Activated T-cell treated with anti-CD3 and anti-CD28 coated beads for 4 hours (primary cell): ENCODE results near the gene KIAA0753.
"Not testable (repeated sequence)": the region's sequence is repeated elsewhere in the genome, so short reads cannot be mapped to it uniquely, and the experiment has no call there.

Source experiments
- DNase-seq: peaks from one replicate; pipeline ENCODE4 v3.0.0-alpha.2; 2020

KIAA0753 gene

GRCh38 chr17:6668219-6668618, 27.7 kb upstream of the KIAA0753 start:
- DNase-seq, result no peak

DNA sequence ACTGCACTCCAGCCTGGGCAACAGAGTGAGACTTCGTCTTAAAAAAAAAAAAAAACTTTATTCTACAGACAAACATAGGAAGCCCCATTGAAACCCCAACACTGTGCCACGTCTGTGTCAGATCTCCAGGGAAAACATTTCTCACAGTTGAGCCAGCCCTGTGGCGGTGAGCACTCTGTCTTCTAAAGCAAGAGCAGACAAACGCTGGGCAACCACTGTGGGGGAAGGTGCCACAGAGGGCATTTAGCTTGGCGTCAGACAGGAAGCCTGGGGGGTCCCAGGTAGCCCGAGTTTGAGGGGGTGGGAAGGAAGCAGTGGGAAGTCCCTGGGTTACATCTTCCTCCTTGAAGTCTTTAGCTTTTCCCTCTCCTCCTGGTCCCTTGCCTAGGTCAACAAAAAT, 27.0 kb upstream of the KIAA0753 start:
- DNase-seq, result no peak

GRCh38 chr17:6666557-6666956, 26.0 kb upstream of the KIAA0753 start:
- no peak for DNase-seq

DNA sequence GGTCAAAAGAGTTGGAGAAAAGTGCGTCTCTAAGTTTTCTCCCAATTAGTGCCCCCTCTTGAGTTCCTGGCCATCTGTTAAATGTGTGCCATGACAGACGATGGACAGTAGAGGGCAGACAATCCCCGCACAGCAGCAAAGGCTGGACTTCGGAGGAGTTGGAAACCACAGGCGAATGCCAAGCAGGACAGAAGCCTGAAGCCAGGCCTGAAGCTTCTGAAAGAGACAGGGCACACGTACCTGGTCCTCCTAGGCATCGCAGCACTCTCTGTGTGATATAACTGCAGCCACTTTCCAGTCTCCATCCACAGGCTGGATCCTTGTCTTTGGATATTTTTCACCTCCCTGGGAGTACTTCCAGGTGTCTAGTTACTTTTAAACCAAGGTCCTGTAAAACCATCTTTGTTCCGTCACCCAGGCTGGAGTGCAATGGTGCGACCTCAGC, 25.6 kb upstream of the KIAA0753 start:
- peak; percentile 19 for DNase-seq

- not testable (repeated sequence) for DNase-seq
Observed at GRCh38 chr17:6663200-6663599, 22.7 kb upstream of the KIAA0753 start.

GRCh38 chr17:6661464-6661848, 20.9 kb upstream of the KIAA0753 start:
- DNase-seq, result no peak

- no peak for DNase-seq
Observed at GRCh38 chr17:6660805-6661463, 20.4 kb upstream of the KIAA0753 start.

- DNase-seq, result no peak
Observed at GRCh38 chr17:6660101-6660500, 19.6 kb upstream of the KIAA0753 start.

DNA sequence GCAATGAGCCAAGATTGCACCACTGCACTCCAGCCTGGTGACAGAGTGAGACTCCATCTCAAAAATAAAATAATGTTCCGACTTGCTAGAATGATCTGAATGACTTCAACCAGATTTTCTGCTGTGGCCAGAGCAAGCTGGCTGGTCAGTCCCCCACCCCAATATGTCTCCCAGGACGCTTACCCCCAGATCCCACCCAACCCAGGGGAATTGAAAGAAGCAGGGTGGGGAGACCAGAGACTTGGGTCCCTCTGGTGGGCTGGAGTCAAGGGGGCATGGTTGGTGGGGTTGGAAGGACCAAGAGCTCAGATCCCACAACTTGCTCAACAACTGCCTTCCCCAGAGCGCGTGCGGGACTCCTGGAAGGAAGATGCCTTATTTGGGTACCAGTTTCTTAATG, 17.9 kb upstream of the KIAA0753 start:
- DNase-seq, result not testable (repeated sequence)

DNA sequence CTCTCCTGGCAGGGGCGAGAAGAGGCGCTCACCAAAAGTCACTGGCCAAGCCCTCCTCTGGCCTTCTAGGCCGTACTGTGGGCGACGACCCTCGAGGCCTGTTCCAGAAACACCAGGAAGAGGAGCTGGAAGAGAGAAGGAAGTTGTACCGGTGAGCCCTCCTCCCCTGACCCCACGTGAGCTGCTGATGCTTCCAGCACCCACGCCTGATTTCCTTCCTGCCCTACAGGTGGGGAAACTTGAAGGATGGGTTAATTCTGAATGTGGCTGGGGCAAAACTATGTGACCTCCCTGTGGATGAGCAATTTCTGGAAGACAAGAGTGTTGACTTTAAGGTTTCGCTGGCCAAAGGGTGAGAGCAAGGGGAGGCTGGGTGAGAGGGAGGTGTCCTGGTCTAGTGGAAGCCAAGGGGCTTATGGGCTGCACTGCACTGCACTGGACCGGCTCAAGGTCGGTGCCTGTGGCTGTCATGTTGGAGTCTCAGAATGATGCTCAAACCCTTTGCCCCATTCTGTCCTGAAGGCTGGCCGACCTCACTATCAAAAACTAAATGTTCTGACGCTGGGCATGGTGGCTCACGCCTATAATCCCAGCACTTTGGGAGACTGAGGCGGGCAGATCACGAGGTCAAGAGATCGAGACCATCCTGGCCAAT, 17.2 kb upstream of the KIAA0753 start:
- DNase-seq, result no peak

GRCh38 chr17:6656797-6657632, 16.5 kb upstream of the KIAA0753 start:
- DNase-seq, result not testable (repeated sequence)

DNA sequence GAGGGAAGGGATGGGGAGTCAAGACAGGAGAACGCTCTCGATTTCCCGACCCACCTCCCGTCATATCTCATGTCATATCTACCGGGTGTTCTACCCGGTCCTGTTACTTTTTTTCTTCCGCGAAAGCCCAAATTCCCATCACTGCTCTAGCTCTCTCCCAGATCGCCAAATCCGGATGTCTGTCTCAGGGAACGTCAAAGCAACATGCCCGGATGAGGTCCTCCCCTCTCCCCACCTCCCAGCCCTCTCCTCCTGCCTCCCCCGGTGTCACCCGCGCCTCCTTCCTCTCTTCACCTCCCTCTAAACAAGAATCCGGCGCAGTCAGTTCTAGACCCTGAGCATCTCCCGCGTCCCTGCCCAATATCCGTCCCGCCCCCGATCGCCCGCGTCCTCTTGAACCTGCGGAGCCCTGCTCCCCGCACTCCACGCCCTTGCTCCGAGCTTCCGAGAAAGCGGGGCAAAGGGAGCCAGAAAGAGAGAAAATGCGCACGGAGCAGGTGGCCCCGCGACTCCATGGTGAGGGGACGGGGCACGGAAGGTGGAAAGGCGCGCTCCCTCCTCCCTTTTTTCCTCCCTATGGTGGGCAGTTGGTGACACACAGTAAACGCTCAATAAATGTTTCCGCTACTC, 15.3 kb upstream of the KIAA0753 start:
- not testable (repeated sequence) for DNase-seq

GRCh38 chr17:6654841-6655731, 14.6 kb upstream of the KIAA0753 start:
- DNase-seq, result no peak

DNA sequence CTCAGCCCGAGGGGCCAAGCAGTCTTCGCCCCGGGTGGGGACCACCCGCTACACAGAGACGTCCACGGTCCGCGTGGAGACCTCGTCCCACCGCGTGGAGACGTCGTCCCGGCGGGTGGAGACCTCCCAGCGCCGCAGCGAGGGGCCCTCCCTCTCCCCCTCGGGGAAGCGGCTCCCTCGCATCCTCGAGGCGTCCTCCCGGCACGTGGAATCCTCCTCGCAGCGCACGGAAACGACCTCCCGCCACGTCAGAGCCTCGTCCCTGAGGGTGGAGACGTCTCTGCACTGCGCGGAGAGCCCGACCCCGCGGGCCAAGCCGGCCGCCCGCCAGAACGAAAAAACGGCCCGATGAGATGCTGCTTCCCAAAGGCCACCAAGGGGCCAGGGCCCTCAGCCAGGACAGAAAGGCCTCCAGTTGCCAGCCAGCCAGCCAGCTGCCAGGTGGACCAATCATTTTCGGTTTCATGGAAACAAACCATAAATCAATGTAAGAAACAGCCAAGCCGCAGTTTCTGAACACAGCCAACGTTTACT, 11.5 kb upstream of the KIAA0753 start:
- DNase-seq, result no peak

DNA sequence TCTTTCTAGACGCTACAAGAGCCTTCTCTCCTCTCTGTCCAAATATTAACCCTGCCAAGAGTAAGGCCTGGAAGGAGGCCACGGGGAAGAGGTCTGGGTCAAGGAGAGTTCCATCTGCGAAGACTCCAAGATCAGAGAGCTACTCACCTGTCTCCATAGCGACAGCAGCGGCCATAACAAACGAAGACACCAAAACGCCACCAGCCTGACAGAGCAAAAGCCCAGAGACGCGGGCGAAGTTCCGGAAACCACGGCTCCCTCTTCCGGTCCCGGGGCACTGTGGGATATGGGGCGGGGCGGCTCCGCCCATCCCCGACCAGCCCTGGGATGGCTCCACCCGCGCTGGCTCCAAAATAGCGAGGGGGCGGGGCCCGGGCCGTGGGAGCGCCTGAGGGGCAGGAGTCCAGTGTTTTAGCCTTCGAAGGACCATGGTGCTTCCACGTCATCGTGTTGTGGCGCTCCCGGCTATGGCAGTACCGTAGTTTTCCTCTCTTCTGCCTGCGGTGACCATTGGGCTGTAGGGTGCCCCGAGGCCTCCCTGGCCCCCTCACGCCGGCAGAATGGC, 10.9 kb upstream of the KIAA0753 start, which contains the start of the genes C17orf100 and MED31:
Gene C17orf100 (plus strand): TSS at position 409 of the 565 bp plus-strand sequence. CDS start 152 bp downstream, at position 561.
Gene MED31 (minus strand): TSS at position 252 of the 565 bp plus-strand sequence. CDS start 77 bp downstream, at position 175.
- peak; percentile 91 for DNase-seq

DNA sequence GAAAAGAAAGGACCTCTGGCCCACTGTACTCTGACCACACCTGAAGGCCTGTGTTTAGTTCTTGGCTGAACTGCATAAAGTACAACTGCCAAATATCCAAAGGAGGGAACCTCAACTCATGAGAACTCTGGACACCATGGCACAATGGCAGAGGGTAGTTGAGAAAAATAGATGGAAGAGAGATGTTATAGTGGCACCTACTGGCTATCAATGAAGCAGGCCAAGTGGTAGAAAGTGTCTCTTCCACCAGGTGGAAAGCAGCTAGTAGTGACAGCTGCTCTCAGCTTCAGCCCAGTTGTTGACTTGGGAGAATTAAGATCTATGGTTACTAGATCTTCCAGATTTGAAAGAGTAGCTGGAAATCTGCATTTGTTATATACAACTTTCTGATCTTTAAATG, 7.7 kb upstream of the KIAA0753 start:
- DNase-seq, result no peak

- no peak for DNase-seq
Observed at GRCh38 chr17:6643451-6644125, 3.1 kb upstream of the KIAA0753 start.

DNA sequence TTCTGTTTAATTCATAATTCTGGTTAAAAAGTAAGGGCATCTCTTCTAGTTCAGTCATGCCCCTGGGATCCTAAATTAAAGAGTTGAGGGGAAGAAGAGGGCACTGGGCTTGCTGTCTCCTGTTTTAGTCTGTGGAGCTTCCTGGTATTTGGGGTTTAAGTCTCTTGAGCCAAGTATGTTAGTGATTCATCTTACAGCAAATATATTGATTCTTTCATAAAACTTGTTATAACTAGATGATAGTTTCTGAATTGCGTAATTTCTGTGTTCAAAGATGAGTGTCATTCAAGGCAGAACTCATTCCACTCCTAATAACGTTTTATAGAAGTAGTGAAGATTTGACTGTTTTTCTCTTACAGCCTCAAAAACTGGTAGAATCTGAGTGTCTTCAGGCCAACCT, 2.1 kb upstream of the KIAA0753 start:
- no peak for DNase-seq

GRCh38 chr17:6641247-6641863, 844 bp upstream of the KIAA0753 start:
- DNase-seq, result no peak
